K562 (cell line): Measurements from ENCODE around the gene PRPSAP1. TPM values are rescaled to one million over a fixed set of nuclear protein-coding genes. Genes with fewer than 3 reads are reported as not detected.

Experiments used
- CREM ChIP-seq: IDR thresholded peaks from 2 replicates; pipeline ENCODE4 v1.6.1; 2014; ENCODE audit warnings: antibody characterized with exemption, low read depth
- DEAF1 ChIP-seq: fragments of 450-650 bp; formaldehyde crosslinking; IDR thresholded peaks from 2 replicates; pipeline ENCODE4 v1.4.0; 2020; ENCODE audit warnings: mild to moderate bottlenecking, moderate library complexity
- HNRNPLL ChIP-seq: fragments of 200-400 bp; formaldehyde crosslinking; IDR thresholded peaks from 2 replicates; pipeline ENCODE4 v1.6.1; 2017; ENCODE audit warnings: low read length, low read depth, mild to moderate bottlenecking; ENCODE audit not compliant: poor library complexity, severe bottlenecking
- JUND ChIP-seq, 2 experiments: IDR thresholded peaks; 2 replicates in 1 of 2; 3 replicates in 1 of 2; pipeline ENCODE4 v1.6.1; 2011; ENCODE audit warnings: borderline replicate concordance in 2 of 2, low read depth in 2 of 2, low read length in 2 of 2, improper control_type of control experiment in 1 of 2, missing biosample characterization in 1 of 2, missing genetic modification characterization in 1 of 2, missing genetic modification reagents in 1 of 2
- REST ChIP-seq, 2 experiments: fragments of 450-650 bp; formaldehyde crosslinking in 1 of 2; IDR thresholded peaks; 2 replicates each; pipeline versions ENCODE4 v1.4.0 to v1.6.1; 2014 to 2020; ENCODE audit warnings: mild to moderate bottlenecking in 2 of 2, borderline replicate concordance in 1 of 2, low read depth in 1 of 2
- USF2 ChIP-seq: sonication (generic); formaldehyde crosslinking; IDR thresholded peaks from 2 replicates; pipeline ENCODE4 v1.5.0; 2020; ENCODE audit warnings: missing genetic modification reagents
- polyA plus RNA-seq, 8 experiments: library from polyadenylated mRNA; depleted of rRNA in 4 of 8; stranded (reverse) in 5 of 8; unstranded in 3 of 8; fragments of >200 nt; fragmentation: Nextera tagmentation in 2 of 8; fragmentation: Illumina TruSeq in 1 of 8; extraction: Ambion mirVana in 2 of 8; extraction: Trizol in 1 of 8; gene quantifications; 2 replicates each; pipeline versions ENCODE4 v1.2.1 to v1.2.3, GENCODE V29; 2011 to 2014; ENCODE audit warnings: inconsistent platforms in 1 of 8, missing spikeins in 1 of 8
- total RNA-seq, 7 experiments: library from RNA; depleted of rRNA in 6 of 7; stranded (reverse); fragments of >200 nt in 6 of 7; fragmentation: Illumina TruSeq in 2 of 7; extraction: Trizol in 2 of 7; gene quantifications; 2 replicates each; pipeline versions ENCODE4 v1.2.1 to v1.2.3, GENCODE V29; 2011 to 2021; ENCODE audit warnings: low replicate concordance in 1 of 7

The PRPSAP1 gene
- total and polyA plus RNA-seq, 9 of the 15 experiments (the other 6 are each of a cell fraction or from before 2014, with no cell fraction given), result 21.9 to 77.1 (median 40.8) TPM

DNA sequence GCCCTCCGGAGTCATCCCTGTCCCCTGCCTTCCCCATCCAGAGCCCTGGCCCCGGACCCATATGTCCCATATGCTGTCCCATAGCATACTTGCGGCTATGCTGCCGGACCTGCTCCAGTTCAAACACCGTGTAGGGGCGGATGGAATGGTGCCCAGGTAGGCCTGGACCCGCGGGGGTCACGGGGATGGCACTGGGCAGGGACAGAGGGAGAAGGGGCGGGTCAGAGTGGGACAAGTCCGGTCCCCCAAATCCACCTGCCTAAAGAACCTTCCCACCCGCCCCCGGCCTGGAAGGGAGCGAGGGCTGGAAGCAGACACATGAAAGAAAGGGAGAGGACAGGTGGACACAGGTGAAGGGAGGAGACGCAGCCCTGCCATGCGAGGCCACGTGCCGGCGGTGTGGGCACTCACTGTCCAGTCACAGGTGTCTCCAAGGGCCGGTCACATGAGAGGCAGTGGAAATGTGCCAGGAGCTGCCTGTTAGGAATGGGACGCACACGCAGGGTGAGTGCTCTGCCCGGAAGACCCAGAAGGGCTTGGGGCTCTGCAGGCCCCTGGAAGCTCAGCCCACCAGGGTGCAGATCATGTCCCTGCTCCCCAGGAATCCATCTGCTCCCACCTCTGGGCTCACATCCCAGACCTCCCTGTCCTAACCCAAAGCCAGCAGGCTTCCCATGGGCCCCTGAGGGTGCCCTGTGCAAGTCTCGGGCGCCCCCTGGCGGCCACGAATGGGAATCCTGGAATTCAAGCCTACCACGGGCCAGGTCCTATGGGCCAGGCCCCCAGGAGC lies 74.6 kb downstream of the PRPSAP1 start (continued):
- TF ChIP-seq REST (IDR thresholded peaks at IDR 0.05; ENCODE audit: borderline replicate concordance) (peak; percentile 96), REST (CRISPR knock-in tag; IDR thresholded peaks at IDR 0.05; ENCODE audit: low read depth) (no peak), CREM (0 out of 2 replicates have a peak, but pooled peaks have one; percentile 20), USF2 (CRISPR knock-in tag) (no peak), DEAF1 (peak; percentile 96), HNRNPLL (no peak), JUND (IDR thresholded peaks at IDR 0.05; ENCODE audit: borderline replicate concordance, low read depth, low read length) (peak; percentile 35; the same call in 1 of the 2 replicates), JUND (tag; IDR thresholded peaks at IDR 0.05; ENCODE audit: borderline replicate concordance, low read depth, low read length) (no peak; the same call in 2 of the 3 replicates)
